Erythroblast (primary cell): ENCODE results near the gene CYP4F2.
"Not testable (repeated sequence)": the region's sequence is repeated elsewhere in the genome, so short reads cannot be mapped to it uniquely, and the experiment has no call there.

ENCODE experiments used
- DNase-seq, 2 experiments: peaks; one replicate each; lab custom pipeline; 2025; lab: John Stamatoyannopoulos, UW
- GATA1 ChIP-seq: IDR thresholded peaks from 2 replicates; pipeline ENCODE4 v1.6.1; 2011; ENCODE audit warnings: low read depth, mild to moderate bottlenecking, control low read depth, low read length, moderate library complexity
- POLR2A ChIP-seq: IDR thresholded peaks from 2 replicates; pipeline ENCODE4 v1.6.1; 2011; ENCODE audit warnings: mild to moderate bottlenecking, low read length

The CYP4F2 gene

DNA sequence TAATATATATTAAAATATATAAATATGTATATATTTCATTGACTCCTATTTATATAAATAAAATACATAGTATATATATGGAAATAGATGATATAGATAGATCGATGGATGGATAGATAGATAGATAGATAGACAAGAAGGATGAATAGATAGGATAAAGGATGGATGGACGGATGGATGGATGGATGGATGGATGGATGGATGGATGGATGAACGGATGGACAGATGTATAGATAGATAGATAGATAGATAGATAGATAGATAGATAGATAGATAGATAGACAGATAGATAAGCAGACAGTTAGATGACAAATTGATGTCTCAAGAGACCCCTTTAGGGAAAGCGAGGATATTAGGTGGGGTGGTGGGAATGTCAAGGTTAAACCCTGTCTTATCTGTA is 21.4 kb upstream of the CYP4F2 start:
- no peak for DNase-seq
- TF ChIP-seq POLR2A, result no peak
- no peak for TF ChIP-seq GATA1

DNA sequence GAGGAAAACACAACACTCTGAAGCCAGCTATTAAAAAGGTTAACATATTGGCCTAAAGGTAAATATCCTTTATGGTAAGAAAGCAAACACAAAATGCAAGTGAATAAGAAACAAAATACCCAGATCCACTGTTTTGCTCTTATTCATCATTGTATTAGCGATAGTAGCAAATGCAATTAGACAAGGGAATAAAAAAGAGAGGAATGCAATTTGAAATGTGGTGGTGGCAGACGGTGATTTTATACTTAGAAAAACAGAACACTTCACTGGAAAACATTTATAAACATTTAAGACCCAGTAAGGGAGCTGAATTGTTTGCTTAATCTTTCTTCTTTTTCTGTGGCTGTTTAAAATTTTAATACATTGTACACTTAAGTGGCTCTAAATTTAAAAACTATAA is 17.2 kb upstream of the CYP4F2 start:
- no peak for TF ChIP-seq GATA1
- no peak for DNase-seq

DNA sequence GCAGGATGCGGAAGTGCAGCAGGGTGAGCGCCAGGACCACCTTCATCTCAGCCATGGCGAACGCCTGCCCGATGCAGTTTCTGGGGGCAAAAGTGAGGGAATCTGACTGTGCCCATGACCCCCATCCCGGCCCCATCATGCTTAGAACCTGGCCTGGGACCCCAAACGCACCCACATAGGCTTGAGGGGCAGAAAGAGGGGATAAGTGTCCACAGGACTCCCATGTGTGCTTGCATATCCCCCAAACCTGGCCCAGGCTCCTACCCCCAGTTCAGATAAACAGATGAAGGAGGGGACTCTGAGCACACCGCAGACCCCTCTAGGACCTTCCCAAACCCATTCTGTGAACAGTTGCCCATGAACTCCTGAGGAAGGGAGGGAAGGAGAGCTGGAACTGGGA is 16.0 kb upstream of the CYP4F2 start:
- no peak for DNase-seq
- TF ChIP-seq GATA1, result no peak
- no peak for TF ChIP-seq POLR2A

DNA sequence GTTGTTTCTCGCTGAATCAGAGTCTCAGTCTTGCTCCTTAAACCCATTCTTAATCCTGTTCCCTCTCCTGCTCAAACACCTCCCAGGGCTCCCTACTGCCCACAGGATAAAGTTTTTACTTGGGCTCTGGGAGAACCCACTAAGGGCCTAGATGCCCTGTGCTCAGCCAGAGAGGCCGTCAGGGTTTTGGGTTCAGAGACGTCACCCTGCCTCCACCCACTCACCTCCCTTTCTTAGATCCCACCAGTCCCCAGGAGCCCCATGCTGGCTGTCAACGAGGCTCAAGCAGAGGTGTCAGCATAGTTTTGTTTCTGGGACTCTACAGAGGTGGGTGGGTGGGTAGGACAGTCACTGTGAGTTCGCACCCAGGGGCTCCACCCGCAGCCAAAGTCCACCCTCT is 15.5 kb upstream of the CYP4F2 start:
- TF ChIP-seq POLR2A (no peak), GATA1 (no peak)
- DNase-seq, result no peak

DNA sequence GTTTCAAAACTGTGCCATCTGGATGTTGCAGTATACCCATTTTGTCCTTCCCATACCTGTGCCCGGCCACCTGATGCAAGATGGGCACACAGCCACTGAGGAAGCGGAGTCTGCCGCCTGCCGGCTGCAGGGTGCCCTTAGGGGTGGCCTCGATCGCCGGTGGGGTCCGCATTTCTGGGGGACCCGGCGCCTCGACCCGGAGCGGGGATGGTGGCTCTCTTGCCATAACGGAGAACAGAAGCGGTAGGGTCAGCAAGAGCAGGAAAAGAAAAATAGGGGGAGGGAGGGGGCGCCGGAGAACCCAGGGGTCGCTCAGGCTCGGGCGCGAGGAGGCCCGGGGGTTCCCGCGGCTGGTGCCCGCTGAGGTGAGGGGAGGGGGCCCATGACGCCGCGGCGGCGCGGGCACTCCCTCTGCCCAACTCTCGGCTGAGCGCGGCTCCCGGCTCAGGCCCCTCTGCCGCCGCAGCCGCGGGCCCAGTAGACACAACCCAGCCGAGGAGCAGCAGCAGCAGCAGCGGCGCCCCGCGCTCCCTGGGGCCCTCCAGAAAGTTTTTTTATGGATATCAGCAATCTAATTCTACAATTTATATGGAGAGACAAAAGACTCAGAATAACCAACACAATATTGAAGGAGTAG is 13.8 kb upstream of the CYP4F2 start:
- TF ChIP-seq GATA1, result no peak
- TF ChIP-seq POLR2A, result no peak
- no peak for DNase-seq

DNA sequence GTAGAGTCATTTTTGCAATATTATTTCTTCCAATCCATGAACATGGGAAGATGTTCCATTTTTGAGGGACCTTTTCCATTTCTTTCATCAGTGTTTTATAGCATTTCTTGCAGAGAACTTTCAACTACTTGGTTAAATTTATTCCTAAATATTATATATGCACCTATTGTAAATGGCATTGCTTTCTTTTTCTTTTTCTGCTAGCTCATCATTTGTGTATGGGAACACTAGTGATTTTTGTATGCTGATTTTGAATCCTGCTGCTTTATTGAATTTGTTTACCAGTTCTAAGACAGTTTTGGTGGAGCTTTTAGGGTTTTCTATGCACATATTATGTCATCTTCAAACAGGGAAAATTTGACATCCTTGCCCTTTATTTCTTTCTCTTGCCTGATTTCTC is 7.2 kb upstream of the CYP4F2 start:
- DNase-seq, result no peak
- TF ChIP-seq GATA1 (no peak), POLR2A (no peak)

DNA sequence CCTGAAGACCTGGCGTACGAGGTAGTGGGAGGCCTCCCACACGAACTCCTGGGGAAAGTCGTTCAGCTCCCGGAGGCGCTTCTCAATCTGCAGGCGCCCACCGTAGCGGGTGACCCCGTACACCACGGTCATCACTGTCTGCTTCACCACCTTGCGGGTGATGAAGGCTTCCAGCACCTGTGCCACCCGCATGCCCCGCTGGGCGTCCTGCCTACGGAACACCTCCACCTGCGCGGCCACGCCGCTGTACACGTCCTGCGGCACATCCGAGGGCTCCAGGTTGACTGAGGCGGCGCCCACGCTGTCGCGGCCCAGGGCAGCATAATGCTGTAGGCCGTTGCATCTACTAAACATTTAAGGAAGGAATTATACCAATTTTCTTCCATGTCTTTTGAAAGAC is 5.0 kb upstream of the CYP4F2 start:
- DNase-seq, result not testable (repeated sequence)

DNA sequence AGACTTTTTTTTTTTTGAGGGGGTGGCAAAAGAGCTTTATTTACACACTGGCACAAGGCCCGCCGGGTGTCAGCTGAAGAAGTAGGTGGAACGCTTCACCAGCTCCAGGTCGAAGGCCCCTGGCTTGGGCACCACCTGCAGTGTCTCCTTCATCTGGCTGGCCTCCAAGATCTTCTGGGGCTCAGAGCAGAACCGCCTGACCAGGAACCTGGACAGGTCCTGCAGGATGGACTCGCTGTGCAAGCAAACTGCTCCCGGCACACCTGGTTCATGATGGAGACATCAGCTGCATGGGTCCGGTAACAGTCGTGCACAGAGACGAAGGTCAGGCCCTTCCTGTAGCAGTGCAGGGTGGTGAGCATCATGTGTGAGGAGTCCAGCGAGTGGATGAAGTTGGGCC is 4.4 kb upstream of the CYP4F2 start:
- TF ChIP-seq POLR2A (no peak), GATA1 (no peak)
- DNase-seq, result no peak

DNA sequence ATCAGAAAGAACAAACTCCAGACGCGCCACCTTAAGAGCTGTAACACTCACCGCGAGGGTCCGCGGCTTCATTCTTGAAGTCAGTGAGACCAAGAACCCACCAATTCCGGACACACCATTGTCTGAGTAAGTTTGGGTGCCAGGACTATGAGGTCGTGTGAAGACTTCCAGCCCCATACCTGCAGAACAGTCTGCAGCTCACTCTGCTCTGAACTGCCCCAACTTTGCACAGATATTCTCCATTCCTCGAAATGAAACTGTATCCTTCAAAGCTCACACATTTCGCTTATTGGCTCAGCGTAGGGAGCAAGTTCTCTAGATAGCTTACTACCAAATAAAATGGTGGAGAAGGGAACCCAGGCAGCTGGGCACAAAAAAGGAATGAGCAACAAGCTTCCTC is 2.6 kb upstream of the CYP4F2 start:
- TF ChIP-seq POLR2A (no peak), GATA1 (no peak)
- DNase-seq, result no peak

DNA sequence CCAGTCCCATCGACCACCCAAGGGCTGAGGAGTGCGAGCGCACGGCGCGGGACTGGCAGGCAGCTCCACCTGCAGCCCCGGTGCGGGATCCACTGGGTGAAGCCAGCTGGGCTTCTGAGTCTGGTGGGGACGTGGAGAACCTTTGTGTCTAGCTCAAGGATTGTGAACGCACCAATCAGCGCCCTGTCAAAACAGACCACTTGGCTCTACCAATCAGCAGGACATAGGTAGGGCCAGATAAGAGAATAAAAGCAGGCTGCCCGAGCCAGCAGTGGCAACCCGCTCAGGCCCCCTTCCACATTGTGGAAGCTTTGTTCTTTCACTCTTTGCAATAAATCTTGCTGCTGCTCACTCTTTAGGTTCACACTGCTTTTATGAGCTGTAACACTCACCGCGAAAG is 2.2 kb upstream of the CYP4F2 start:
- DNase-seq, result not testable (repeated sequence)

DNA sequence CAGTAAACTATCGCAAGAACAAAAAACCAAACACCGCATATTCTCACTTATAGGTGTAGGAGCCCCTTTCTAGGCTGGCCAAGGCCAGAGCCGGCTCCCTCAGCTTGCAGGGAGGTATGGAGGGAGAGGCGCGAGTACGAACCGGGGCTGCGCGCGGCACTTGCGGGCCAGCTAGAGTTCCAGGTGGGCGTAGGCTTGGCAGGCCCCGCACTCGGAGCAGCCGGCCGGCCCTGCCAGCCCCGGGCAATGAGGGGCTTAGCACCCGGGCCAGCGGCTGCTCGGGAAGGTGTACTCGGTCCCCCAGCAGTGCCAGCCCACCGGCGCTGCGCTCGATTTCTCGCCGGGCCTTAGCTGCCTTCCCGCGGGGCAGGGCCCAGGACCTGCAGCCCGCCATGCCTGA is 1.7 kb upstream of the CYP4F2 start:
- not testable (repeated sequence) for DNase-seq

DNA sequence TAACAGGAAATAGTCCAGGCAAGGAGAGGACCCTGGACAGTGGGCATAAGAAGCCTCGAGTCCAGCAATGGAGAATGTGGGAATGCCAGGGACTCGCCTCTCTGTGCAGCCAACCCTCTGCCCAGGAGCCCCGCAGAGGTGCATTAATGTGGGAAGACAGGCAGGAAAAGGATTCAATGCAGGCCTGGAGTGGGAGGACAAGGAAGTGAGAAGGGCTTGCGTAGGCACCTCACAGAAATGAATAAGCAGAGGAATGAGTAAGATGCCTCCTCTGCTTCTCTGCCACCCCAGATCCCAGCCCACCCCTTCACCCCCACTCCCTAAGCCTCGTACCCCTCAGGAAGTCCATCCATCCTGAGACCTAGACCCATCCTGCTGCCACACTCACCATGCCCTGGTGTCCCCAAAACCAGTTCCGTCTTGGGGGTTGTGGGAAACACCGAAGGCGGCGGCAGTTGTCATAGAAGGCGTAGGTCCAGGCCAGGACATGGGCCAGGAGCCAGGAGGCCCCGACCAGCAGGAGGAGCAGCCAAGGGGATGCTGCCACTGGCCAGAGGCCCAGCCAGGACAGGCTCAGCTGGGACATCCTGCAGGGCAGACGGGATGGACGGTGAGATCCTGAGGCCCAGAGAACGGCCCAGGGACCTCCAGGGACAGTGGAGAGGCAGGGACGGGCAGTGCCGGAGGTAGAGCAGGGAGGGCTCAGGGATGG is 692 bp downstream of the CYP4F2 start:
- TF ChIP-seq POLR2A, result no peak
- no peak for TF ChIP-seq GATA1
- DNase-seq, result no peak

DNA sequence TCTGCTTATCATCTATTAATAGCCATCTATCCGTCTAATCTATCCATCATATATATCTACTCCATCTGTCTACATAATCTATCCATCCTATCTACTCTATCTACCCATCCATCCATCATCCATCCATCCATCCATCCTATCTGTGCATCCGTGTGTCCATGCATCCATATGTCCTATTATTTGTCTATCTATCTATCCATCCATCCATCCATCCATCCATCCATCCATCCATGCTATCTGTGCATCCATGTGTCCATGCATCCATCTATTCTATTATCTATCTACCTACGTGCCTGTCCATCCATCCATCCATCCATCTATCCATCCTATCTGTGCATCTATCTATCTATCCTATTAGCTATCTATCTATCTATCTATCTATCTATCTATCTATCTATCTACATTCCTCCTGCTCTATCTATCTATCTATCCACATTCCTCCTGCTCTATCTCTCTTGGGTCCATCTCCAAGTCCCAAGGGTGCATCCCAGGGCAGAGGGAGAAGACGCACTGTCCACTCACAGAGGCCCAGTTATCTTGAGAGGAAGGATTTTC is 1.9 kb downstream of the CYP4F2 start:
- no peak for DNase-seq
- no peak for TF ChIP-seq POLR2A
- TF ChIP-seq GATA1, result no peak

DNA sequence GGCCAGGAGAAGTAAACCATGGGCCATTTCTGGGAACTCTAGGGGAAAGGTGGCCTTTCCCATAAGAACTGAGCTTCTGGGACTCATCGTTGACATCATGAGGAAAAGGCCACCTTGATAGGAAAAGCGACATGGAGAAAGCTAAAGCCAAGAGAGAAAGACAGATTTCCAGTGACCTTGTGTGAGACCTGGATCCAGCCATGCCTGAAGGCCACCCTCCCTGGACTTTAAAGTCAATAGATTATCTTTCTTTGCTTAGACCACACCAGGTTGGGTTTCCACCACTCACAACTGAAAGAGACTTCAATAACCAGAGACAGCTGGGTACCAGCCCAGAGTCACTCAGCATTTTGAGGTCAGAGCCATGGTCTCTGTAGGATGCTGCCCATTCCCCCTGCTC is 3.5 kb downstream of the CYP4F2 start:
- TF ChIP-seq GATA1, result no peak
- DNase-seq, result no peak

DNA sequence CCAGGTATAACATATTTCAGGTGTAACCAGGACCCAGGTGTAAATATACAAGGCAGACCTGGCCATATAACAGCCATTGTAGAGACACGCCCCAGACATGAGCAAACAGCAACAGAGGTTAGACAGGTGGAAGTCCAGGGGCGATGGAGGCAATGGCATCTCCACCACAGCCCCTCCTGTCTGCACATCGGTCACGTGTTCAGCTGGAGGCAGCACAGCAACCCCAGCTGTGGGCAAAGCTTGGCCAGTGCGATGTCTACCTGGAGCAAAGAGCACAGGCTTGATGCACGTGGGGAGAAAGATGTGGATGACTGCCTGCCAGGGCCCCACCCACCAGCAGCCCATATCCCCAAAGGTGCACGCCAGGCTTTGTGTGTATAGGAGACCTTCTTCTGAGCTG is 4.4 kb downstream of the CYP4F2 start:
- no peak for DNase-seq

DNA sequence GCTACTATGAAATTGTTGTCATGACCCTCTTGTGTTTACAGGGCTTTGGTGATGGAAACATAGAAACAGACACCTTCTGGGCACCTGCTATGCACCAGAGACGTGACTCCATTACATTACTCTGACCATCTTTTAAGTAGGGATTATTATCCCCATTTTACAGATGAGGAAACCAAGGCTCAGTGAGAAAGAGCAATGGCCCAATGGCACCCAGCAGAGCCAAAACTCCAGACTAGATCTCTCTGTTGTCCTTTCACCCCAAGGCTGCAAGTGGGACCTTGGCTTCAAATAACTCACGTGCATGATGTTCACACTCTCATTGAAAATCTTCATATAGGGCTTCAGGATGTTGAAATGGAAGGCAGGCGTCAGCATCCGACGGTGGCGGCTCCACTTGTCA is 5.9 kb downstream of the CYP4F2 start:
- TF ChIP-seq POLR2A, result no peak
- TF ChIP-seq GATA1, result no peak
- DNase-seq, result no peak

More for the DNA sequence above, 4.4 kb downstream of the CYP4F2 start:
- TF ChIP-seq GATA1 (no peak), POLR2A (no peak)
